NCI-H2107 (cell line): ENCODE results near the gene GADD45G.

Experiments
- DNase-seq: peaks from one replicate; lab custom pipeline; 2025; lab: John Stamatoyannopoulos, UW

GADD45G gene

DNA sequence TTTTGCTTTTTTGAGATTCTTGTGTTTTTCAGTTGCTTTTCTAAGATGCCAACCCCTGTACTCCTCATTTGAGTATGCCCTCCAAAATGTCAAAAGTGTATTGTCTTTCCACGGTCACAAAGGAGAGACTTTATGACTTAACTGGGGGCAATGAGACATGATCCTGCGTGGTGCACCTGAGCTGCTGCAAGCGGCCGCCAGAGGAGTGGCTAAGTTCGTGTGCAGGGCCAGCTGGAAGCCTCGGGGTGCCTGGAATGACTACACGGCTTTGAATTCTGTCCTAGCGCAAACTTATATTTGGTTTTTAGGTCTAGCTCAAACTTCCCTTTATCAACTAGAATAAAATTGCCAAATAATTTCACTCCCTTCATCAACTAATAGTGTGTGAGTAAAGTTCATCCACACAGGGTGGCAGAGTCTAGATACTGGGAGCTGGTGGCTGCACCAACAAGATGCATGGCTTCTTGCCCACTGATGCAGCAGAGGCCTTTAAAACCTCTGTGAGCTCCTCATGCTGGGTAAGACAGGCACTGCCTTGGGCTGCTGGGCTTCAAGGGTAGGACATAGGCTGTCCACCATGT, 4.7 kb downstream of the GADD45G start:
- no peak for DNase-seq

DNA sequence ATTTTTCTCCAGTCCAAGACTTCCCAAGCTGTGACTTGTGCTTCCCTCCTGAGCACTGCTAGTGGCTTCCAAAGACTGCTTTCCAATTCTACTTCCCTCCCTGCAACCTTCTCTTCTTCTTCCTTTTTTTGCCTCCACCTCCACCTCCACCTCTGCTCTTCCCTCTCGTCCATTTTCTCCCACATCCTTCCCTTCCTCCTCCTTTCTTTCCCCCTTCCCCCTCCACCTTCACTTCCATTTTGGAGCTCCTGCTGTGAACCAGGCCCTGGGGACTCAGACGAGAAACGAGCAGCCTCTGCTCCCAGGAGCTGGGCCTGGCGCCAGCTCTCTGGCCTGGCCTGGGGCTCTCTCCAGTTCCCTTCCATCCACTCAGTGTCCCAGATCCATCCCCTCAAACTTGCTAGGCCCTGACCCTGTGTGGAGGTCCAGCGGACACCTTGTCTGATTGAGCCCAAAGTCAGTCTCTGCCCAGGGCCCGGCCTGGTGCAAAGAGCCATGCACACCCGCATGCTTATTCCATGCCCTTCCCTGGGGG, 5.6 kb downstream of the GADD45G start:
- no peak for DNase-seq

- no peak for DNase-seq
These were observed 6.6 kb downstream of the GADD45G start for GRCh38 chr9:89611425-89611824.

DNA sequence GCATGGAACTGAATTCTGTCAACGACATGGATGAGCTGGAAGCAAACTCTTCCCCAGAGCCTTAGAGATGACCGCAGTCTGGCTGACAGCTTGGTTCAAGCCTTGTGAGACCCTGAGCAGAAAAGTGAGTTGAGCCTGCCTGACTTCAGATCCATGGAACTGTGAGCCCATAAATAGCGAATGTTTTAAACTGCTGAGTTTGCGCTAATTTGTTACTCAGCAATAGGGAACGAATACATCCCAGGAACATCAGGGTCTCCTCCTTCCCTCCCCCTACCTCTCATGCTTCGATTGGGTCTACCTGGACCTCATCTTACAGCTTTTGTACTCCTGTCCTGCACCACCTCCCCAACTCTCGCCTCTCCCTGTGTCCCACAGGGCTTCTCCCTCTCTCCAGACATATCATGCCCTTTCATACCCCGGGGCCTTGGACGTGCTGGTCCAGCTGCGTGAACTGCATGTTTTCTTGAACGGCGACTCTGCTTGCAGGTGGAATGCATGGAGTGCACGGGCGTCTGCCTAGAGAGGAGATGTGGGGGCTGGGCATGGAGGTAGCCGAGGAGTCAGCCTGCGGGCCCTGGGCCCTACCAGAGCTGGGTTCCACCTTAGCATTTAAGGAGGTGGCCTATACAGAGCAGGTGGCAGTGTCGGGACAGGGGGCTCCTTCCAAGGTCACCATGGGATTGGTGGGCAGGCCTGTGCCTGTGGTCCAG, 7.9 kb downstream of the GADD45G start:
- DNase-seq, result no peak

DNA sequence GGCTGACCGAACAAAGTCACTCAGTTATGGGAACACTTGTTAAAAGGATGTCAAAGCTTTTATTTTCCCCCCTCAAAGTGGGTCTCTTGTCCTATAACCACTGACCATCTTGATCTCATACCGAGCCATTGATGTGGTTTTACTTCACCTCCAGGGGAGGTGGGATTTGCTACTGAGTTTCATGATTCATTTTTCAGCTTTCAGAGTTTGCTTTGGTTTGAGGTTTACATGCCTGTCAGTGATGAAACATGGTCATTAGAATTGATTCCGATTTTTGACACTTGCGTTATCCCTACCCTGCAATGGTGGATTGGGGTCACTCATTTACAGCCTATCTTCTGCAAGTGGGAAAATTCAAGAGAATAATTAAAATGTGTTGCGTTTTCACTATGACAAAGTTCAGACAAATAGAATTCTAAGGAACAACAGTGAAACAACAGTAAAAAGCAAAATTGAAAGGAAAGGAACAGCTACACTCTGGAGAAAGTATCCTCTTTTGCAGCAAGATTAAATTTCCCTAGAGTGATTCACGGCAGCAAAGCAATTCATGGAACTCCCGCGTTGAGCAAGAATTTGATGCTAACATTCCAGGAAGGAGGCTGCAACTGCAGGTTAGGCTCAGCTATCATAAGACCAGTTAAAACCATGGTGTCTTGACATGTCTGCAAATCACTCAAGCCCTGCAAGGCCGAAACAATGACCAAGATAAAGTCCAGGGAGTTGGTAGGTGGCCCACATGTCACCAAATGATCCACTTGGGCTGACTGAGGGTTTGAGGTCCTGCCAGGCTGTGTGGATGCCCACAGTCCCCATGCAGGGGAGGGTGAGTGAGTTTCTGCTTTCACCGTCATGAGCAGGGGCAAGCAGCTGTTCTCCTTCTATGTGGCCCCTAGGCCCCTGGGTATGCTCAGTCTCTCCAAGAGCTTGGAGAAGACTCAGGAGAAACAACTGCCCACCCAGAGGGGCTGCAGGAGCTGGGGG, 9.4 kb downstream of the GADD45G start:
- no peak for DNase-seq

DNA sequence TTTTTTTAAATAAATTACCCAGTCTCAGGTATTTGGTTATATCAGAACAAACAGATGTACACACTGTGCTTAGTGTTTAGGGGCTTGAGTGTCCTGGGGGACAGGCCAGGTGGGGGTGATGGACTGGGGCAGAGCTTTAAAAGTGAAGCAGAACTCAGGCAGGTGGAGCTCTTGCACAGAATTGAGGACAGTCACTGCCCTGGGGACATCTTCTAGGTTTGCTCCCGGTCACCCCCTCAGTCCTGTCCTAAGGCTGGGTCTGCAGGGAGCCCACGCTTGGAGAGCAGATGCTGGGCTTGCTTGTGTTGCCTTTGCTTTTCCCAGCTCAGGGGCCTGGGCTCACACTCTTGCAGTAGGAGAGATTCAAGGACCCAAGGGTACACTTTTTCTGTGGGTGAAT, 10.8 kb downstream of the GADD45G start:
- DNase-seq, result no peak

GRCh38 chr9:89616411-89616810, 11.6 kb downstream of the GADD45G start:
- no peak for DNase-seq

DNA sequence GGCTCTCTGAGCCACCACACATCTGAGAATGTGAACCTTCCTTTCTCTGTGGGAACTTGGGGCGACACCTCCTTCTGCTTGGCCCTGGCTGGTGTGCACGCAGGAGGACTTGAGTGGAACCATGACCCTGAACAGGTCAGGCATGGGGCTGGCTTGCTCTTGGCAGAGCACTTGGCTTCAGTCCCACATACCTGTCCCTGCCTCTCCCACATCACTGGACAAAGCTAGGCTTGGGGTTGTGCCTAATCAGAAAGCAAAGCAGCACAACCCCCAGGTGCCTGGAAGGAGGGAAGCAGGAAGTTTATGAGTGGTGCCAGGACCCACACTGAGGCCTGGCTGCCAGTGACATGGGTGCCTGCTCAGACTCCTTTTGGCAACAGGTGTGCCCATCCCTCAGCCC, 13.2 kb downstream of the GADD45G start:
- DNase-seq, result no peak

GRCh38 chr9:89619019-89619418, 14.2 kb downstream of the GADD45G start:
- no peak for DNase-seq

GRCh38 chr9:89619424-89620138, 14.8 kb downstream of the GADD45G start:
- no peak for DNase-seq

GRCh38 chr9:89621031-89621430, 16.2 kb downstream of the GADD45G start:
- DNase-seq, result no peak

GRCh38 chr9:89621676-89622075, 16.9 kb downstream of the GADD45G start:
- no peak for DNase-seq

DNA sequence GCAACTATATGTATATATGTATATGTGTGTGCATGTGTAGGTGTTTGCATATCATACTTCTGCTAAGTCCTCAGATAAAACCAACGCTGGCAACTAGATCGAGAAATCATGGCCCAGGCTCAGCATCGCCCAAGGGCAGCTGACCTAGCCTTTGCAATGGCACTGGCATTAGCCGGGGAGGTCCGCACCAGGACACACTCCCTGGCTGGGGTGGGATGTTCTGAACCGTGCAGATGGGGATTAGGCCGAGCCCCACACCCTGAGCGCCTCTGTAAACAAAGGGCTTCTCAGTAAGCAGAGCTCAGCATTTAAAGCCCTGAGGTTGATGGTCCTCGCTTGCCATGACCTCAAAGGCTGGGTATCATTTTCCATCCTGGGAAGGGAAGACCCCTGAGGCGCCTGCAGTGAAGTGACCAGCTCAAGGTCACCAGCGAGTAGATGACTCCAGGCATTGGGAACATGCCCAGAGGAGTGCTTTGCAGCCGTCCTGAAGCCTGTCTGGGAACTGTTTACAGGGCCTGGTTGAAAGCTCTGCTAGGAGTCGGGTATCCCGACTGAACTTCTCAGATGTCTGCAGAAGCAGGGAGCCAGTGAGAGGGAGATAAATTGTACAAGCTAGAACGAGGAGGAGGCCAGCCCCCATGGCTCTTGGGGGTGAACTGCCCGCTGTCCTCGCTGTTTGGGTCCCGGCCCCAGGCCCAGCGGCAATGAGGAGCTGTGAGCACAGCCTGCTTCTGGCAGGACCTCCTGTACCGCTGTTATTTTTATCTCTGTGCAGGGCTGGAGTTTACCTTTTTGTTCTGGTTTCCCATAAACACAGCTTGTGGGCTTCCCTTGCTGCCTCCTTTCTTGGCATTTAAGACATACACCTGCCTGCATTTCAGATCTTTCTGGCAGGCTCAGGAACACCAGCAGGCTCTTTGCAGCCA, 18.4 kb downstream of the GADD45G start:
- DNase-seq, result no peak

DNA sequence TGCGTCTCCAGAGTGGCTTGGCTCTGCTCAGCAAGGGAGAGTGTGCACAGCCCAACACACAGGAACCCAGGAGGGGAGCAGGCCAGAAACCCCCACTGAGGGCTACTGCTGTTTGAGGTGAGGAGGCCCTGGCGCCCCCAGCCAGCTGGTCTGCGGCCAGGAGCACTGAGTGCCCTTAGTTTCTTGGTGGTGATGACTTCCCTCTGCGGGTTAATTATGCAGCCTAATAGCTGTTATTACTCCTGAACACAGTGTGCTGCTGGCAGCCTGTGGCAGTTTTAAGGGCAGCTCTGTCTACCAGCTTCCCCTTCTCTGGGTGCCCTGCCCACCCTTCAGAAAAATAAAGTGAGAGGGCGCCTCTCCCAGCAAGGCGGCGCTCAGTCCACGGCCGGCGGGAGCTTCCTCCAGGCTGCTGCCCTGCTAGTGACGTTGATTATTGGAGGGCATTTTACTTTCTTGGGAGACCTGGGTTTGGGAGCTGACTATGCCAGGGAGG, 19.2 kb downstream of the GADD45G start:
- DNase-seq, result peak; percentile 76

DNA sequence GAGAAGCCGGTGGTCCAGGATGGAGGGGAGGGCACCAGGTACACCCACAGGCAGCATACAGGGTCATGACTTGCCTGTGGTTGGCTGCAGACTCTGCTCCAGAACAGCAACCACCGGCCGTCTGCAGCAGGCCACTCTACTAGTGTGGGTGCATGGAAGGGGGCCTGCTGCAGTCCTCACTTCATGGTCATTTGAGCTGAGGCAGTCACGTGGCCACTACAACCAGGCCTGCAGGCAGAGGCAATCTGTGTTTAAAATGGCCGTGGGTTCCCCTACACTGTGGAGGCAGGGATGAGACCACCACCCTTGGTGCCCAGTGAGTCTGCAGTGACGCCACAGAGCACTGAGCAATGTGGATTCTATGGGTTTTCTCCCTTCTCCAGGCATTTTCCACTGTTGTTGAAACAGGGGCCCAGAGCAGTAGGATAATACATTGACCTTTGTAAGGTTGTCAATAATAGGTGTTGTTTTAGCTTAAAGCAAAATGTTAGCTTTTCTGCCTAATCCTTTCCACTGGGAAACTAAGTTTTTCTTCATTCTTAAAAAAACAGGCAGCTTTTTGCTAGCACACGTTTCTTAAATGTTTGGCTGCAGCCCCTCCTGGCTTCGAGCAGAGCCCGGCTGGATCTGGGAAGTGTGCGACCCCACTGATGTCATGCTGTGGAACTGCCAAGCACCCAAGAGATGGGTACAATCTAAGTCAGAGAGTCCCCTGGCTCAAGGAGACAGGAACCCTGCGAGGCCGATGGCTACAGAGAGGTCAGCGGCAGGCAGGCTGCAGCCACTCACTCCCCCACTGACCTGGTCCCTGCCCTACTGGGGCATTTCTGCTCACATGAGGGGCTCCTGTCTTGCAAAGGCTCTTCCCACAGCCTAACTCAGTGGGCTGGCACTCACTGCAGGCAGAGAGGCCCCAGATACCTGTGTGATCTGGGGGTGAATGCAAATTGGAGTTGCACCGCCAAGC, 21.2 kb downstream of the GADD45G start:
- no peak for DNase-seq

DNA sequence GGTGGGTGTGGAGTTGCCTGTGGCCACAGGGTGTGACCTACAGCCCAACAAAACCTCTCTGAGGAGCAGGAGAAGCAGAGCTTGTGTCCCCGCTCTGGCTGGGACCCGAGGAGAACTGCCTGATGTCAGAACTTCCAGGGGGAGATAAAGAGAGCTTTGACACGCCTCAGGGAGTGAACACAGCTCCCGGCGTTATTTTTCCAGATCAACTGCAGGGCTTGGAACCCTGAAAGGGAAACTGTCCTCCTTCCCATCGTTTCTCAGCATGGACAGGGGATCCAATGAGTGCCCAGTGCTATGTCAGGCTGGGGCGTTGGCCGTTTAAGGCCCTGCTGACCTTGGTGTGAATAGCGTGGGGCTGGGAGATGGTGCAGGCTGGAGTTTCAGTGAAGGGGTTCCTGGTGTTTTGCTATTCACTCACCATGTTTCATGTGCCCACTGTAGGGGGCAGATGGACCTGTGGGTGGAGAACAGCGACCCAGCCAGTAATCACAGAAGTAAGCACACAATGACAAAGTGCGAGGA, 22.0 kb downstream of the GADD45G start:
- no peak for DNase-seq

DNA sequence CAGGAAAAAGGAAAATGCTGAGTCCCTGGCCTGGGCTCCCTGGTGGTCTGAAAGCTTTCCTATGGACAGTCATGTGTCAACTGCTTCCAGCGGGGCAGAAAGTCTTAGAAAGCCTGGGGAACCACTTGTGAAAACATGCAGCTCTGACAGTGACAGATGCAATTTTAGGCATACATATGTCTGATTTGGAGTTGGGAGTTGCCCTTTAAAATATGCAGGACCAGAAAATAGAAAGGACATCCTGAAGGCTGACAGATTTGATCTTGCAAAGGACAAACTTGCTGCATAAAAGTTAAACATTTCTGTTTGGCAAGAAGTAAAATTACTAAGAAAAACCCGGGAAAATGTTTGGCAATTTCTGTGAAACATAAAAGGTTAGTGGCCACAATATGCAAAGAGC, 23.8 kb downstream of the GADD45G start:
- no peak for DNase-seq

DNA sequence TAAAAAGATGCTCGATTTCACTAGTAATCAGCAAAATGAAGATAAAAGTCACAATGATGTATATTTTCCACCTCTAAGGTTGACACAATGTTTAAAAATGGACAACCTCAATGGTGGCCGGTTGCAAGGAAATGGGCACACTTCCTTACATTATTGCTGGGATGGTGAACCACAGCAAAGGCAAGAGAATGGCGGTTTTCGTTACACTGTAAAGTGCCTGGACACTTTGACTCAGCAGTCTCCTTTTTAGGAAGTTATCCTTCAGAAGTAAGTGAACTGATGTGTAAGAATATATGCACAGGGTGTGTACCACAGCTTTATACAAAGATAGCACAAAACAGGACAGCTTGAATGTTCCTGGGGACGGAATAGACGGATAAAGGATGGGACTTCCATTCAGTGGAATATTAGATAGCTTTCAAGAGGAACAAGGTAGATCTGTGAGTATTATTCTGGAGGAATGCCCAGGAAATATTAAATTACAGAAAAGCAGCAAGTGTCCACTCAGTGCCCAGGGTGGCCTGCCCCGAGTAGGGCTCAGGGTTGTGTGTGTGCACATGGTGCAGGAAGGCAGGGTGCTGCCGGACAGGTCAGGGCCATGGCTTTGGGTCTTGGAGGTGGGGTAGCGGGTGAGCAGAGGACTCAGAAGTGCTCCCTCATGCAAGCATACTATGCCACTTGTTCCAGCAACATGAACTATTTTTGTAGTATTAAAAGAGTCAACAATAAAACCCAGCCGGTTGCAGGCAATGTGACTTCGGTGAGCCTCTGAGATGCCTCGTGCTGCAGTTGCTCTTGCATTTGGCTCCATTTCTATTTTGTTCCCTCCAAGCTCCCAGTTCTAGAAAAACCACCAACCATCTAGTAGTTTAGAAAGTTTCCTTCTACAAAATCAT, 24.5 kb downstream of the GADD45G start:
- no peak for DNase-seq
